Chondrocyte (in vitro differentiated cells): ENCODE data around the gene OR51I1. TPM values are rescaled to one million over a fixed set of nuclear protein-coding genes. Genes with fewer than 3 reads are reported as not detected.

Source experiments
- DNase-seq: peaks from one replicate; pipeline ENCODE4 v3.0.0; 2021; ENCODE audit warnings: mixed read lengths, low spot score
- H3K27ac Mint-ChIP-seq: one replicate; pipeline ENCODE4 v1.8.0; 2021; ENCODE audit warnings: mild to moderate bottlenecking, moderate library complexity, mixed read lengths; ENCODE audit not compliant: unreplicated experiment
- H3K27me3 Mint-ChIP-seq: 2 replicates; pipeline ENCODE4 v1.8.0; 2021; ENCODE audit warnings: low read depth, mixed read lengths
- H3K36me3 Mint-ChIP-seq: 2 replicates; pipeline ENCODE4 v1.8.0; 2021; ENCODE audit warnings: low read depth, mixed read lengths
- H3K4me1 Mint-ChIP-seq: 2 replicates; pipeline ENCODE4 v1.8.0; 2021; ENCODE audit warnings: low read depth, mild to moderate bottlenecking, mixed read lengths
- H3K4me3 Mint-ChIP-seq: one replicate; pipeline ENCODE4 v1.8.0; 2021; ENCODE audit warnings: mild to moderate bottlenecking, moderate library complexity, mixed read lengths; ENCODE audit not compliant: unreplicated experiment
- H3K9me3 Mint-ChIP-seq: 2 replicates; pipeline ENCODE4 v1.8.0; 2021; ENCODE audit warnings: low read depth, mixed read lengths
- CTCF ChIP-seq: fragments of 200-600 bp; sonication (generic); IDR thresholded peaks from 2 replicates; pipeline ENCODE4 v1.5.0; 2021; ENCODE audit warnings: antibody characterized with exemption, mild to moderate bottlenecking, moderate library complexity
- long read RNA-seq: library from polyadenylated mRNA; stranded (forward); transcript quantifications from one replicate; pipeline ENCODE4 v2.0.0, GENCODE V29; 2021
- total RNA-seq: library from RNA; stranded (reverse); gene quantifications from 3 replicates; pipeline ENCODE4 v1.2.1, GENCODE V29; 2021

OR51I1 gene
- total RNA-seq = 0.46 TPM in 1 of 3 replicates, not detected in the others
- long read RNA-seq = 0 reads

GRCh38 chr11:5441414-5441813 is at the start of gene OR51I1:
TSS of gene OR51I1 (minus strand) at chr11:5441514. CDS start at chr11:5441514, 0 bp downstream.
- DNase-seq = no peak
- TF ChIP-seq CTCF = no peak
- H3K9me3 Mint-ChIP-seq = no peaks in the 10 kb centered on the region
- H3K27me3 Mint-ChIP-seq = peaks cover 35% of the 10 kb centered on the region
- H3K4me1 Mint-ChIP-seq = no peaks in the 10 kb centered on the region
- H3K36me3 Mint-ChIP-seq = no peaks in the 10 kb centered on the region
- H3K4me3 Mint-ChIP-seq = no peak within 1 kb of the TSS
- no peak within 1 kb of the TSS for H3K27ac Mint-ChIP-seq

GRCh38 chr11:5489576-5490357 is 48.5 kb upstream of the OR51I1 start:
- Mint-ChIP-seq H3K4me3 (no peak overlapping the region), H3K36me3 (no peaks in the 10 kb centered on the region), H3K27me3 (peaks cover 30% of the 10 kb centered on the region), H3K9me3 (no peaks in the 10 kb centered on the region), H3K27ac (no peak overlapping the region), H3K4me1 (no peaks in the 10 kb centered on the region)
- no peak for TF ChIP-seq CTCF
- no peak for DNase-seq

- no peaks in the 10 kb centered on the region for H3K4me1 Mint-ChIP-seq
- H3K4me3 Mint-ChIP-seq = no peak overlapping the region
- no peak for DNase-seq
- no peak for TF ChIP-seq CTCF
- peaks cover 28% of the 10 kb centered on the region for H3K27me3 Mint-ChIP-seq
- H3K36me3 Mint-ChIP-seq = no peaks in the 10 kb centered on the region
- H3K27ac Mint-ChIP-seq = no peak overlapping the region
- H3K9me3 Mint-ChIP-seq = no peaks in the 10 kb centered on the region
Measured at GRCh38 chr11:5488798-5489399, 47.6 kb upstream of the OR51I1 start.

- Mint-ChIP-seq H3K27me3 (peaks cover 31% of the 10 kb centered on the region), H3K4me1 (no peaks in the 10 kb centered on the region), H3K27ac (no peak within 1 kb of the TSS), H3K36me3 (no peaks in the 10 kb centered on the region), H3K9me3 (no peaks in the 10 kb centered on the region), H3K4me3 (no peak within 1 kb of the TSS)
- TF ChIP-seq CTCF = no peak
- no peak for DNase-seq
Measured at GRCh38 chr11:5488385-5488784, 47.1 kb upstream of the OR51I1 start, which contains the start of gene OR52D1. TSS of gene OR52D1 (plus strand) at chr11:5488685. CDS start at chr11:5488707, 22 bp downstream.

GRCh38 chr11:5486421-5486820 is 45.1 kb upstream of the OR51I1 start:
- Mint-ChIP-seq H3K27me3 (peaks cover 21% of the 10 kb centered on the region), H3K27ac (no peak overlapping the region), H3K4me1 (no peaks in the 10 kb centered on the region), H3K36me3 (no peaks in the 10 kb centered on the region), H3K4me3 (no peak overlapping the region), H3K9me3 (no peaks in the 10 kb centered on the region)
- no peak for TF ChIP-seq CTCF
- DNase-seq = no peak
